ENCODE data around the gene BRF1.
A peak's percentile ranks its signal among the peaks of the same experiment; 100 is the strongest.
"Not testable (repeated sequence)": the region's sequence is repeated elsewhere in the genome, so short reads cannot be mapped to it uniquely, and the experiment has no call there.

Gene BRF1

GRCh38 chr14:105287249-105288102 lies 13.3 kb downstream of the BRF1 start:
- no peak for DNase-seq

- no peak for DNase-seq
Observed at GRCh38 chr14:105286759-105287144, 14.0 kb downstream of the BRF1 start.

- no peak for DNase-seq
Observed at GRCh38 chr14:105285174-105285573, 15.6 kb downstream of the BRF1 start.

GRCh38 chr14:105283899-105284298 lies 16.9 kb downstream of the BRF1 start:
- no peak for DNase-seq

- no peak for DNase-seq
Observed at GRCh38 chr14:105283028-105283427, 17.8 kb downstream of the BRF1 start.

GRCh38 chr14:105282098-105282725 lies 18.6 kb downstream of the BRF1 start:
- no peak for DNase-seq

GRCh38 chr14:105281371-105282097 lies 19.3 kb downstream of the BRF1 start:
- DNase-seq = peak; percentile 8

- no peak for DNase-seq
Observed at GRCh38 chr14:105280525-105280924, 20.3 kb downstream of the BRF1 start.

GRCh38 chr14:105279642-105280361 lies 21.0 kb downstream of the BRF1 start:
- DNase-seq = no peak

- DNase-seq = not testable (repeated sequence)
Observed at GRCh38 chr14:105277448-105277847, 23.4 kb downstream of the BRF1 start.

- DNase-seq = no peak
Observed at GRCh38 chr14:105275267-105275946, 25.4 kb downstream of the BRF1 start.

- DNase-seq = no peak
Observed at GRCh38 chr14:105274637-105275036, 26.2 kb downstream of the BRF1 start.

- no peak for DNase-seq
Observed at GRCh38 chr14:105273062-105273461, 27.7 kb downstream of the BRF1 start.

- no peak for DNase-seq
Observed at GRCh38 chr14:105272623-105273022, 28.2 kb downstream of the BRF1 start.

- no peak for DNase-seq
Observed at GRCh38 chr14:105271224-105271890, 29.4 kb downstream of the BRF1 start.

GRCh38 chr14:105269405-105269804 lies 31.4 kb downstream of the BRF1 start:
- DNase-seq = no peak

GRCh38 chr14:105268736-105269354 lies 32.0 kb downstream of the BRF1 start:
- DNase-seq = no peak

- DNase-seq = no peak
Observed at GRCh38 chr14:105267820-105268548, 32.8 kb downstream of the BRF1 start.

GRCh38 chr14:105261781-105262180 lies 39.0 kb downstream of the BRF1 start:
- DNase-seq = no peak

GRCh38 chr14:105260959-105261358 lies 39.8 kb downstream of the BRF1 start:
- no peak for DNase-seq

GRCh38 chr14:105258846-105259245 lies 42.0 kb downstream of the BRF1 start:
- DNase-seq = peak; percentile 22

Measured in SHP77 treated with DMSO at 0.1 percent for 48 hours (cell line).